NCI-H1092 (cell line): Measurements from ENCODE around the gene GABPB2.

Experiments used
- DNase-seq: peaks from one replicate; lab custom pipeline; 2025; lab: John Stamatoyannopoulos, UW

Gene GABPB2

GRCh38 chr1:151165281-151165737, 94.7 kb downstream of the GABPB2 start:
- DNase-seq: no peak

- peak; percentile 99 for DNase-seq
Measured at GRCh38 chr1:151165738-151166504, 95.4 kb downstream of the GABPB2 start, which contains the start of the genes LYSMD1 and SCNM1. Gene LYSMD1 (minus strand): TSS chr1:151165902. CDS start chr1:151165258, 644 bp downstream. Gene SCNM1 (plus strand): TSS chr1:151166144. CDS start chr1:151166153, 9 bp downstream.

GRCh38 chr1:151166505-151166956, 96.0 kb downstream of the GABPB2 start:
- no peak for DNase-seq

GRCh38 chr1:151167116-151167515, 96.6 kb downstream of the GABPB2 start:
- DNase-seq: no peak

GRCh38 chr1:151171190-151171589, 100.6 kb downstream of the GABPB2 start:
- DNase-seq: no peak
